Activated naive CD4-positive, alpha-beta T cell treated with anti-CD3 and anti-CD28 coated beads, Interleukin-2, amount 50 U/mL, for 24 hours (primary cell): ENCODE data around the gene HAPLN1.
"Not testable (repeated sequence)": the region's sequence is repeated elsewhere in the genome, so short reads cannot be mapped to it uniquely, and the experiment has no call there.

Experiments used
- H3K27ac Mint-ChIP-seq: one replicate; pipeline ENCODE4 v1.8.0; 2021; ENCODE audit warnings: mild to moderate bottlenecking, mixed read lengths
- H3K27me3 Mint-ChIP-seq: one replicate; pipeline ENCODE4 v1.8.0; 2021; ENCODE audit warnings: mixed read lengths
- H3K36me3 Mint-ChIP-seq: one replicate; pipeline ENCODE4 v1.8.0; 2021; ENCODE audit warnings: mixed read lengths
- H3K4me1 Mint-ChIP-seq: one replicate; pipeline ENCODE4 v1.8.0; 2021; ENCODE audit warnings: mixed read lengths
- H3K4me3 Mint-ChIP-seq: one replicate; pipeline ENCODE4 v1.8.0; 2021; ENCODE audit warnings: mild to moderate bottlenecking, mixed read lengths
- H3K9me3 Mint-ChIP-seq: one replicate; pipeline ENCODE4 v1.8.0; 2021; ENCODE audit warnings: mixed read lengths

The HAPLN1 gene

GRCh38 chr5:83720836-83721537, at the start of gene HAPLN1:
TSS of gene HAPLN1 (minus strand) at chr5:83720855. CDS start at chr5:83673523, 47,332 bp downstream.
- peaks cover 8% of the 10 kb centered on the region for H3K4me1 Mint-ChIP-seq
- H3K36me3 Mint-ChIP-seq: no peaks in the 10 kb centered on the region
- H3K27ac Mint-ChIP-seq: no peak within 1 kb of the TSS
- no peaks in the 10 kb centered on the region for H3K9me3 Mint-ChIP-seq
- H3K4me3 Mint-ChIP-seq: peak within 1 kb of the TSS; percentile 73
- H3K27me3 Mint-ChIP-seq: peaks cover 40% of the 10 kb centered on the region

GRCh38 chr5:83767409-83767992, 46.8 kb upstream of the HAPLN1 start:
- H3K27me3 Mint-ChIP-seq: no peaks in the 10 kb centered on the region
- H3K4me3 Mint-ChIP-seq: no peak overlapping the region
- no peaks in the 10 kb centered on the region for H3K36me3 Mint-ChIP-seq
- peaks cover 14% of the 10 kb centered on the region for H3K9me3 Mint-ChIP-seq
- no peak overlapping the region for H3K27ac Mint-ChIP-seq
- no peaks in the 10 kb centered on the region for H3K4me1 Mint-ChIP-seq

- Mint-ChIP-seq H3K36me3 (no peaks in the 10 kb centered on the region), H3K4me3 (no peak overlapping the region), H3K4me1 (no peaks in the 10 kb centered on the region), H3K27me3 (no peaks in the 10 kb centered on the region), H3K9me3 (peaks cover 14% of the 10 kb centered on the region), H3K27ac (no peak overlapping the region)
Observed at GRCh38 chr5:83764101-83764500, 43.4 kb upstream of the HAPLN1 start.

- Mint-ChIP-seq H3K4me1 (no peaks in the 10 kb centered on the region), H3K36me3 (no peaks in the 10 kb centered on the region)
Observed at GRCh38 chr5:83760579-83760978, 39.9 kb upstream of the HAPLN1 start.

GRCh38 chr5:83752700-83753099, 32.0 kb upstream of the HAPLN1 start:
- Mint-ChIP-seq H3K36me3 (no peaks in the 10 kb centered on the region), H3K4me3 (no peak overlapping the region), H3K27me3 (peaks cover 2% of the 10 kb centered on the region), H3K4me1 (no peaks in the 10 kb centered on the region), H3K27ac (no peak overlapping the region), H3K9me3 (peaks cover 4% of the 10 kb centered on the region)

More at GRCh38 chr5:83760579-83760978, 39.9 kb upstream of the HAPLN1 start:
- Mint-ChIP-seq H3K9me3 (peaks cover 5% of the 10 kb centered on the region), H3K27ac (no peak overlapping the region), H3K4me3 (no peak overlapping the region), H3K27me3 (no peaks in the 10 kb centered on the region)

GRCh38 chr5:83751201-83751600, 30.5 kb upstream of the HAPLN1 start:
- no peaks in the 10 kb centered on the region for H3K4me1 Mint-ChIP-seq
- H3K27me3 Mint-ChIP-seq: peaks cover 2% of the 10 kb centered on the region
- no peak overlapping the region for H3K4me3 Mint-ChIP-seq
- peaks cover 4% of the 10 kb centered on the region for H3K9me3 Mint-ChIP-seq
- H3K27ac Mint-ChIP-seq: no peak overlapping the region
- no peaks in the 10 kb centered on the region for H3K36me3 Mint-ChIP-seq

- Mint-ChIP-seq H3K36me3 (no peaks in the 10 kb centered on the region), H3K27me3 (peaks cover 2% of the 10 kb centered on the region), H3K4me1 (no peaks in the 10 kb centered on the region), H3K27ac (no peak overlapping the region), H3K9me3 (peaks cover 4% of the 10 kb centered on the region), H3K4me3 (no peak overlapping the region)
Observed at GRCh38 chr5:83750749-83751148, 30.1 kb upstream of the HAPLN1 start.

- H3K9me3 Mint-ChIP-seq: peaks cover 4% of the 10 kb centered on the region
- no peaks in the 10 kb centered on the region for H3K4me1 Mint-ChIP-seq
- peaks cover 2% of the 10 kb centered on the region for H3K27me3 Mint-ChIP-seq
- H3K27ac Mint-ChIP-seq: no peak overlapping the region
- no peak overlapping the region for H3K4me3 Mint-ChIP-seq
- no peaks in the 10 kb centered on the region for H3K36me3 Mint-ChIP-seq
Observed at GRCh38 chr5:83745816-83746215, 25.2 kb upstream of the HAPLN1 start.

- no peaks in the 10 kb centered on the region for H3K36me3 Mint-ChIP-seq
Observed at GRCh38 chr5:83744821-83745220, 24.2 kb upstream of the HAPLN1 start.

GRCh38 chr5:83742089-83742488, 21.4 kb upstream of the HAPLN1 start:
- Mint-ChIP-seq H3K4me3 (no peak overlapping the region), H3K9me3 (no peaks in the 10 kb centered on the region), H3K4me1 (no peaks in the 10 kb centered on the region), H3K36me3 (no peaks in the 10 kb centered on the region), H3K27ac (no peak overlapping the region), H3K27me3 (no peaks in the 10 kb centered on the region)

More at GRCh38 chr5:83744821-83745220, 24.2 kb upstream of the HAPLN1 start:
- no peaks in the 10 kb centered on the region for H3K27me3 Mint-ChIP-seq
- H3K27ac Mint-ChIP-seq: no peak overlapping the region
- no peak overlapping the region for H3K4me3 Mint-ChIP-seq
- H3K9me3 Mint-ChIP-seq: no peaks in the 10 kb centered on the region
- H3K4me1 Mint-ChIP-seq: no peaks in the 10 kb centered on the region

- Mint-ChIP-seq H3K4me3 (no peak overlapping the region), H3K27ac (no peak overlapping the region), H3K27me3 (no peaks in the 10 kb centered on the region), H3K4me1 (no peaks in the 10 kb centered on the region), H3K36me3 (no peaks in the 10 kb centered on the region), H3K9me3 (no peaks in the 10 kb centered on the region)
Observed at GRCh38 chr5:83741571-83741970, 20.9 kb upstream of the HAPLN1 start.

GRCh38 chr5:83740741-83741140, 20.1 kb upstream of the HAPLN1 start:
- Mint-ChIP-seq H3K4me1 (no peaks in the 10 kb centered on the region), H3K27ac (no peak overlapping the region), H3K4me3 (no peak overlapping the region), H3K9me3 (no peaks in the 10 kb centered on the region), H3K27me3 (no peaks in the 10 kb centered on the region), H3K36me3 (no peaks in the 10 kb centered on the region)

GRCh38 chr5:83736169-83736568, 15.5 kb upstream of the HAPLN1 start:
- not testable (repeated sequence) for H3K27ac Mint-ChIP-seq, H3K27me3 Mint-ChIP-seq, H3K36me3 Mint-ChIP-seq, H3K9me3 Mint-ChIP-seq, H3K4me1 Mint-ChIP-seq, H3K4me3 Mint-ChIP-seq

GRCh38 chr5:83735058-83735457, 14.4 kb upstream of the HAPLN1 start:
- not testable (repeated sequence) for H3K27ac Mint-ChIP-seq, H3K4me3 Mint-ChIP-seq, H3K36me3 Mint-ChIP-seq, H3K27me3 Mint-ChIP-seq, H3K9me3 Mint-ChIP-seq, H3K4me1 Mint-ChIP-seq

- Mint-ChIP-seq H3K27me3 (peaks cover 6% of the 10 kb centered on the region), H3K9me3 (no peaks in the 10 kb centered on the region), H3K36me3 (no peaks in the 10 kb centered on the region), H3K27ac (no peak overlapping the region), H3K4me1 (no peaks in the 10 kb centered on the region), H3K4me3 (no peak overlapping the region)
Observed at GRCh38 chr5:83731638-83732037, 11.0 kb upstream of the HAPLN1 start.

- Mint-ChIP-seq H3K4me1 (no peaks in the 10 kb centered on the region), H3K36me3 (no peaks in the 10 kb centered on the region), H3K9me3 (no peaks in the 10 kb centered on the region), H3K27me3 (peaks cover 10% of the 10 kb centered on the region), H3K4me3 (no peak overlapping the region), H3K27ac (no peak overlapping the region)
Observed at GRCh38 chr5:83729362-83729761, 8.7 kb upstream of the HAPLN1 start.

GRCh38 chr5:83726912-83727311, 6.3 kb upstream of the HAPLN1 start:
- H3K9me3 Mint-ChIP-seq: no peaks in the 10 kb centered on the region
- H3K27me3 Mint-ChIP-seq: peaks cover 17% of the 10 kb centered on the region
- no peak overlapping the region for H3K4me3 Mint-ChIP-seq
- H3K27ac Mint-ChIP-seq: no peak overlapping the region
- H3K36me3 Mint-ChIP-seq: no peaks in the 10 kb centered on the region
- H3K4me1 Mint-ChIP-seq: peaks cover under 1% of the 10 kb centered on the region
